H9 (cell line): ENCODE data around the gene SOD3. TPM values are rescaled to one million over a fixed set of nuclear protein-coding genes. Genes with fewer than 3 reads are reported as not detected.

Source experiments
- DNase-seq: peaks from one replicate; pipeline ENCODE4 v3.0.0-alpha.2; 2017
- H2AFZ ChIP-seq: one replicate; pipeline ENCODE4 v1.6.1; 2013; ENCODE audit warnings: mild to moderate bottlenecking, low read length, control low read depth, moderate library complexity
- H2AK5ac ChIP-seq: 2 replicates; pipeline ENCODE4 v1.6.1; 2013; ENCODE audit warnings: low read length, control low read depth, mixed read lengths; ENCODE audit not compliant: insufficient read length
- H2BK120ac ChIP-seq: one replicate; pipeline ENCODE4 v1.6.1; 2013; ENCODE audit warnings: low read depth, mild to moderate bottlenecking, low read length, control low read depth, inconsistent platforms; ENCODE audit not compliant: poor library complexity, severe bottlenecking
- H2BK12ac ChIP-seq: 2 replicates; pipeline ENCODE4 v1.6.1; 2013; ENCODE audit warnings: low read length, control low read depth, mixed read lengths, low read depth; ENCODE audit not compliant: insufficient read length
- H2BK15ac ChIP-seq: 2 replicates; pipeline ENCODE4 v1.6.1; 2013; ENCODE audit warnings: low read depth, low read length, control low read depth
- H2BK20ac ChIP-seq: one replicate; pipeline ENCODE4 v1.6.1; 2013; ENCODE audit warnings: low read depth, mild to moderate bottlenecking, low read length, control low read depth, inconsistent platforms; ENCODE audit not compliant: poor library complexity, severe bottlenecking
- H2BK5ac ChIP-seq: 2 replicates; pipeline ENCODE4 v1.6.1; 2013; ENCODE audit warnings: low read length, control low read depth, mixed read lengths; ENCODE audit not compliant: insufficient read length
- H3K14ac ChIP-seq: 2 replicates; pipeline ENCODE4 v1.6.1; 2013; ENCODE audit warnings: low read length, control low read depth; ENCODE audit not compliant: insufficient read depth
- H3K18ac ChIP-seq: 2 replicates; pipeline ENCODE4 v1.6.1; 2013; ENCODE audit warnings: low read depth, mild to moderate bottlenecking, mixed read lengths, low read length, control low read depth; ENCODE audit not compliant: insufficient read length
- H3K23ac ChIP-seq: 2 replicates; pipeline ENCODE4 v1.6.1; 2013; ENCODE audit warnings: low read length, control low read depth, mixed read lengths, low read depth; ENCODE audit not compliant: insufficient read length
- H3K23me2 ChIP-seq: 2 replicates; pipeline ENCODE4 v1.6.1; 2013; ENCODE audit warnings: low read depth, mild to moderate bottlenecking, mixed read lengths, low read length, control low read depth; ENCODE audit not compliant: insufficient read length, poor library complexity, severe bottlenecking
- H3K27ac ChIP-seq: 2 replicates; pipeline ENCODE4 v1.5.1; 2013; ENCODE audit warnings: low read length, control low read depth, mixed read lengths, low read depth; ENCODE audit not compliant: insufficient read length
- H3K27me3 ChIP-seq: 2 replicates; pipeline ENCODE4 v1.6.1; 2013; ENCODE audit warnings: low read length, control low read depth, inconsistent platforms; ENCODE audit not compliant: insufficient read depth
- H3K4ac ChIP-seq: 2 replicates; pipeline ENCODE4 v1.6.1; 2013; ENCODE audit warnings: low read depth, mild to moderate bottlenecking, control low read depth, inconsistent platforms, low read length, moderate library complexity
- H3K4me1 ChIP-seq: 2 replicates; pipeline ENCODE4 v1.6.1; 2013; ENCODE audit warnings: low read length, control low read depth, inconsistent platforms; ENCODE audit not compliant: insufficient read depth
- H3K4me2 ChIP-seq: 2 replicates; pipeline ENCODE4 v1.6.1; 2013; ENCODE audit warnings: low read length, control low read depth, mixed read lengths; ENCODE audit not compliant: insufficient read length, insufficient read depth
- H3K56ac ChIP-seq: 2 replicates; pipeline ENCODE4 v1.6.1; 2013; ENCODE audit warnings: low read depth, mild to moderate bottlenecking, mixed read lengths, low read length, control low read depth; ENCODE audit not compliant: insufficient read length
- H3K79me1 ChIP-seq: 2 replicates; pipeline ENCODE4 v1.6.1; 2013; ENCODE audit warnings: low read depth, mild to moderate bottlenecking, moderate library complexity, low read length, control low read depth, inconsistent platforms; ENCODE audit not compliant: insufficient read depth, poor library complexity, severe bottlenecking
- H3K79me2 ChIP-seq: 2 replicates; pipeline ENCODE4 v1.6.1; 2013; ENCODE audit warnings: low read length, control low read depth, inconsistent platforms; ENCODE audit not compliant: insufficient read depth
- H3K9ac ChIP-seq: 2 replicates; pipeline ENCODE4 v1.6.1; 2013; ENCODE audit warnings: low read length, control low read depth, mixed read lengths; ENCODE audit not compliant: insufficient read length; ENCODE audit errors: extremely low read depth
- H3K9me3 ChIP-seq: one replicate; pipeline ENCODE4 v1.6.1; 2013; ENCODE audit warnings: low read depth, low read length, inconsistent platforms; ENCODE audit not compliant: control insufficient read depth
- H3T11ph ChIP-seq: one replicate; pipeline ENCODE4 v1.6.1; 2013; ENCODE audit warnings: mild to moderate bottlenecking, low read length, control low read depth, inconsistent platforms
- H4K20me1 ChIP-seq: one replicate; pipeline ENCODE4 v1.6.1; 2013; ENCODE audit not compliant: control insufficient read depth, insufficient read length, insufficient read depth
- H4K5ac ChIP-seq: 2 replicates; pipeline ENCODE4 v1.6.1; 2013; ENCODE audit warnings: low read depth, mild to moderate bottlenecking, mixed read lengths, low read length, control low read depth; ENCODE audit not compliant: insufficient read length
- H4K8ac ChIP-seq: replicated peaks from 2 replicates; pipeline ENCODE4 v1.6.1; 2013; ENCODE audit warnings: low read length, control low read depth, mixed read lengths, low read depth; ENCODE audit not compliant: insufficient read length
- H4K91ac ChIP-seq: 2 replicates; pipeline ENCODE4 v1.6.1; 2013; ENCODE audit warnings: low read depth, mild to moderate bottlenecking, moderate library complexity, mixed read lengths, low read length, control low read depth; ENCODE audit not compliant: insufficient read length
- H3K27ac Mint-ChIP-seq, 3 experiments: 2 replicates in 2 of 3; 3 replicates in 1 of 3; pipeline ENCODE4 v1.8.0; 2020 to 2021; ENCODE audit warnings: mixed read lengths in 3 of 3, mild to moderate bottlenecking in 1 of 3, moderate library complexity in 1 of 3
- H3K27me3 Mint-ChIP-seq: 2 replicates; pipeline ENCODE4 v1.8.0; 2021; ENCODE audit warnings: low read depth, mild to moderate bottlenecking, moderate library complexity, mixed read lengths
- H3K36me3 Mint-ChIP-seq, 3 experiments: 2 replicates in 2 of 3; 3 replicates in 1 of 3; pipeline ENCODE4 v1.8.0; 2020 to 2021; ENCODE audit warnings: low read depth in 3 of 3, mixed read lengths in 3 of 3; ENCODE audit not compliant: insufficient read depth in 1 of 3
- H3K4me1 Mint-ChIP-seq, 2 experiments: 2 replicates each; pipeline ENCODE4 v1.8.0; 2020; ENCODE audit warnings: mixed read lengths in 2 of 2
- H3K4me3 Mint-ChIP-seq, 2 experiments: 2 replicates in 1 of 2; 3 replicates in 1 of 2; pipeline ENCODE4 v1.8.0; 2020 to 2021; ENCODE audit warnings: mild to moderate bottlenecking in 2 of 2, mixed read lengths in 2 of 2, moderate library complexity in 1 of 2
- H3K9me3 Mint-ChIP-seq, 2 experiments: 2 replicates in 1 of 2; 3 replicates in 1 of 2; pipeline ENCODE4 v1.8.0; 2020; ENCODE audit warnings: mild to moderate bottlenecking in 2 of 2, mixed read lengths in 2 of 2, moderate library complexity in 1 of 2
- WGBS: extraction: QIAGEN DNeasy Blood & Tissue Kit; methylation state at CpG from one replicate; pipeline ENCODE4 v1.1.7; 2013; ENCODE audit warnings: missing lambda C conversion rate, low lambda C conversion rate, mixed read lengths; ENCODE audit not compliant: insufficient read length; ENCODE audit errors: extremely low coverage; 5-methylcytosine and 5-hydroxymethylcytosine counted together
- total RNA-seq: library from RNA; stranded (reverse); gene quantifications from 2 replicates; pipeline ENCODE4 v1.2.1, GENCODE V29; 2021
- TF ChIP-seq, protein P1 (sequence below): fragments of 200-600 bp; sonication (generic); conservative IDR thresholded peaks from 3 replicates; pipeline ENCODE4 v1.8.0; 2021; ENCODE audit warnings: antibody characterized with exemption, mild to moderate bottlenecking

The SOD3 gene
- total RNA-seq, 1 experiment from 2014 or later, result 3.3 TPM

DNA sequence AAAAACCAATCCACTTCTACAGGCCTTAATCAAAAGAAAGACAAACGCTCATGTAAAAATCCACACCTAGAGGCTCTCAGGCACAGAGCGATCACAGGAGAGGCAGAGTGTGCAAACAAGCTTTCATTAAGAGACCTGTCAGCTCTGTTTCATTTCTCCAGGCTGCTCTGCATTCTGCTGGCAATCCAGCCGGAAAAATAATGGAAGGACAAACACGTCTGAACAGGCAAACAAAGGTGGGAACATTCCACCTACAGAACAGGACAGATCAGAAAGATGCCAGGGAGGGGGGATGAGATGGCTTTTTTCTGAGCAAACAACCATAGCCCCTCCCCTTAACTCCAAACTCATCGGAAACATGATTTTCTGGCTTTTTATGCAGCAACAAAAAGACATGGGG, 9.7 kb downstream of the SOD3 start:
- H3K9me3 ChIP-seq, result no peaks in the 10 kb centered on the region
- H2BK20ac ChIP-seq, result no peak overlapping the region
- Mint-ChIP-seq H3K27me3 (peaks cover 33% of the 10 kb centered on the region), H3K27ac (no peak overlapping the region; a peak in 1 of 7 replicates), H3K36me3 (peaks cover 0 to 7% (median 0%) of the 10 kb centered on the region in 3 experiments; a peak in 2 of 7 replicates), H3K4me1 (peaks cover 40 to 54% of the 10 kb centered on the region in 2 experiments), H3K9me3 (no peaks in the 10 kb centered on the region), H3K4me3 (no peak overlapping the region)
- H2AK5ac ChIP-seq, result no peak overlapping the region
- no peak overlapping the region for H2AFZ ChIP-seq
- no peak overlapping the region for H3K56ac ChIP-seq
- H3K79me2 ChIP-seq, result no peaks in the 10 kb centered on the region
- DNase-seq, result no peak
- H3K4ac ChIP-seq, result no peak overlapping the region
- H3K23me2 ChIP-seq, result peaks cover 7% of the 10 kb centered on the region
- H3K27ac ChIP-seq, result no peak overlapping the region
- no peak overlapping the region for H3K14ac ChIP-seq
- H3K79me1 ChIP-seq, result no peaks in the 10 kb centered on the region
- H2BK12ac ChIP-seq, result no peak overlapping the region
- H3K4me2 ChIP-seq, result no peak overlapping the region
- no peak overlapping the region for H4K5ac ChIP-seq
- no peak overlapping the region for H3K18ac ChIP-seq
- H3T11ph ChIP-seq, result no peak overlapping the region
- H3K23ac ChIP-seq, result no peak overlapping the region
- no peak overlapping the region for H4K8ac ChIP-seq
- no peak overlapping the region for H3K9ac ChIP-seq
- H4K20me1 ChIP-seq, result no peaks in the 10 kb centered on the region
- WGBS, result no CpG with 5 or more reads among the region's 5 CpGs
- peaks cover 5% of the 10 kb centered on the region; the same call in 1 of the 2 replicates for H3K4me1 ChIP-seq
- no peak overlapping the region for H2BK15ac ChIP-seq
- no peak overlapping the region for H2BK5ac ChIP-seq
- H4K91ac ChIP-seq, result no peak overlapping the region
- peaks cover 2% of the 10 kb centered on the region; the same call in 1 of the 2 replicates for H3K27me3 ChIP-seq
- no peak overlapping the region for H2BK120ac ChIP-seq
- TF ChIP-seq, protein P1, sequence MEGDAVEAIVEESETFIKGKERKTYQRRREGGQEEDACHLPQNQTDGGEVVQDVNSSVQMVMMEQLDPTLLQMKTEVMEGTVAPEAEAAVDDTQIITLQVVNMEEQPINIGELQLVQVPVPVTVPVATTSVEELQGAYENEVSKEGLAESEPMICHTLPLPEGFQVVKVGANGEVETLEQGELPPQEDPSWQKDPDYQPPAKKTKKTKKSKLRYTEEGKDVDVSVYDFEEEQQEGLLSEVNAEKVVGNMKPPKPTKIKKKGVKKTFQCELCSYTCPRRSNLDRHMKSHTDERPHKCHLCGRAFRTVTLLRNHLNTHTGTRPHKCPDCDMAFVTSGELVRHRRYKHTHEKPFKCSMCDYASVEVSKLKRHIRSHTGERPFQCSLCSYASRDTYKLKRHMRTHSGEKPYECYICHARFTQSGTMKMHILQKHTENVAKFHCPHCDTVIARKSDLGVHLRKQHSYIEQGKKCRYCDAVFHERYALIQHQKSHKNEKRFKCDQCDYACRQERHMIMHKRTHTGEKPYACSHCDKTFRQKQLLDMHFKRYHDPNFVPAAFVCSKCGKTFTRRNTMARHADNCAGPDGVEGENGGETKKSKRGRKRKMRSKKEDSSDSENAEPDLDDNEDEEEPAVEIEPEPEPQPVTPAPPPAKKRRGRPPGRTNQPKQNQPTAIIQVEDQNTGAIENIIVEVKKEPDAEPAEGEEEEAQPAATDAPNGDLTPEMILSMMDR, result no peak
